CMK (cell line): Measurements from ENCODE around the gene NFIC.
"Not testable (repeated sequence)": the region's sequence is repeated elsewhere in the genome, so short reads cannot be mapped to it uniquely, and the experiment has no call there.

Experiments used
- DNase-seq: peaks from one replicate; pipeline ENCODE4 v3.0.0-alpha.2; 2010; ENCODE audit warnings: low read depth

NFIC gene

GRCh38 chr19:3398900-3399278 is 32.5 kb downstream of the NFIC start:
- DNase-seq = no peak

DNA sequence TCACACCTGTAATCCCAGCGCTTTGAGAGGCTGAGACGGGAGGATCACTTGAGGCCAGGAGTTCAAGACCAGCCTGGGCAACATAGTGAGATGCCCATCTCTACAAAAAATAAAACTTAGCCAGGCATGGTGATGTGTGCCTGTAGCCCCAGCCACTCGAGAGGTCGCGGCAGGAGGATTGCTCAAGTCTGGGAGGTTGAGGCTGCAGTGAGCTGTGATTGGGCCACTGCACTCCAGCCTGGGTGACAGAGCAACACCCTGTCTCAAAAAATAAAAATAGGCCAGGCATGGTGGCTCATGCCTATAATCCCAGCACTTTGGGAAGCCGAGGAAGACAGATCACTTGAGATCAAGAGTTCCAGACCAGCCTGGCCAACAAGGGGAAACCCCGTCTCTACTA is 32.9 kb downstream of the NFIC start:
- not testable (repeated sequence) for DNase-seq

GRCh38 chr19:3401004-3401768 is 34.8 kb downstream of the NFIC start:
- DNase-seq = no peak

DNA sequence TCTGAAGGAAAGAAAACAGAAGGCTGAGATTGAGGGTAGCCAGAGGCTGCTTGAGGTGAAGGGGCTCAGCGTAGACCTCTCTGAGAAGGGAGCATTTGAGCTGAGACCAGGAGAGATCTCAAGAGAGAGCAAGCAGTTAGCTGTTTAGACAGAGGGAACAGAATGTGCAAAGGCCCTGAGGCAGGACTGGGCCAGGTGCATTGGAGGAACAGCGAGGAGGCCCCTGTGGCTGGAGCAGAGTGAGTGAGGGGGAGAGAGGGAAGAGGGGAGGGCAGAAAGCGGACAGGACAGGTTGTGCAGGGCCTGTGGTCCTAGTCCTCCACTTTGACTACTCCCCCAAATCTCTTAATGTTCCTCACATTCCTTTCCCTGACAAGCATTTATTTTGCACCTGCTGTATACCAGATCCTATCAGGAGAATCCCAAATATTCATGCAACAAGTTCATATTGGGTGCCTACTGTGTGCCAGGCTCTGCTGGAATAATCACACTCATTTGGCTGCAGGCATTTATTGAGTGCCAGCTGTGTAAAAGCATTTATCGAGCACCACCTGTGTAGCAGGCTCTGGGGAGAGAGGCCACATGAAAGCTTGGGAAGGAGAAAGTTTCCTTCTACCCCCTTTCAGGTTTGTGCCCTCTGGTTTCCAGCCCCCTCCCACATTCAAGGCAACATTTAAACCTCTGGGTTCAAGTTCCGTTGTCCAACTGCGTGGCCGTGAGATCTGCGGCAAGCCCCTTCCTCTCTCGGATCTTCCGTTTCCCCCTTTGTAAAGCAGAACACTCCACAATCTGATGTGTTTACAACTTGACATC is 36.5 kb downstream of the NFIC start:
- no peak for DNase-seq

DNA sequence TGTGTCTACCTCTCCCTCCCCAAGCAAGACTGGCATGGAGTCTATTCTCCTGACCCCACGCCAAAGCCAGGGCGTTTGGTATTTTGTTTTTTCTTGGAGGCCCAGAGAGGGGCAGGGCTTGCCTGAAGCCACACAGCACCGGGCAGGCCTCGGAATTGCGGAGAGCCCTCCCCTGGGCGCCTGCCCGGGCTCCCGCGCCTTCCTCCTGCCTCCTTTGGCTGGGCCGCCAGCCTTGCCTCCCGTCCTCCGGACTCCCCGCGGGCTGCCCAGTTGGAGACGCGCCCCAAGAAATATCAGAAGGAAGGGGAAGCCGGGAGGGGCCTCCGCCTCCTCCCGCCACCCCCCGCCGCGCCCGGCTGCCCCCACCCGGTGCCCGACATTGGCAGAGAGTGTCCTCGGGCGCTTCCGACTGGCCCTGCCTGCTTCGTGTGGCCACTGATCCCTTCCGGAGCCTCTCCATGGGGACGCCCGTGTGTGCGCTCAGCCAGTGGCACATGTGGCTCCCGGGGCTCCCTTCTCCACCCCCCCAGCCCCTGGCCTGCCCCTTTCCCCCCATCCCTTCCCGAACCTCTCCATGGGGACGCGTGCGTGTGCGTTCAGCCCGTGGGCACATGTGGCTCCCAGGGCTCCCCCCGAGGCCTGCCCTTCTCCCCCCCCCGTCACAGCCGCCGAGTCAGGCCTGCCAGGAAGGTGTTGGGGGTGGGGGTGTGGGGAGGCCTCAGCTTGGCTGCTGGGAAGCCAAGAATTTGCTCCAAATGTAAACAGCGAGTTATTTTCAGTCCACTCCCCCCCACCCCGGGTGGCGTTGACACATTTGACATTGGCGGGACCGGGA is 37.3 kb downstream of the NFIC start:
- no peak for DNase-seq

DNA sequence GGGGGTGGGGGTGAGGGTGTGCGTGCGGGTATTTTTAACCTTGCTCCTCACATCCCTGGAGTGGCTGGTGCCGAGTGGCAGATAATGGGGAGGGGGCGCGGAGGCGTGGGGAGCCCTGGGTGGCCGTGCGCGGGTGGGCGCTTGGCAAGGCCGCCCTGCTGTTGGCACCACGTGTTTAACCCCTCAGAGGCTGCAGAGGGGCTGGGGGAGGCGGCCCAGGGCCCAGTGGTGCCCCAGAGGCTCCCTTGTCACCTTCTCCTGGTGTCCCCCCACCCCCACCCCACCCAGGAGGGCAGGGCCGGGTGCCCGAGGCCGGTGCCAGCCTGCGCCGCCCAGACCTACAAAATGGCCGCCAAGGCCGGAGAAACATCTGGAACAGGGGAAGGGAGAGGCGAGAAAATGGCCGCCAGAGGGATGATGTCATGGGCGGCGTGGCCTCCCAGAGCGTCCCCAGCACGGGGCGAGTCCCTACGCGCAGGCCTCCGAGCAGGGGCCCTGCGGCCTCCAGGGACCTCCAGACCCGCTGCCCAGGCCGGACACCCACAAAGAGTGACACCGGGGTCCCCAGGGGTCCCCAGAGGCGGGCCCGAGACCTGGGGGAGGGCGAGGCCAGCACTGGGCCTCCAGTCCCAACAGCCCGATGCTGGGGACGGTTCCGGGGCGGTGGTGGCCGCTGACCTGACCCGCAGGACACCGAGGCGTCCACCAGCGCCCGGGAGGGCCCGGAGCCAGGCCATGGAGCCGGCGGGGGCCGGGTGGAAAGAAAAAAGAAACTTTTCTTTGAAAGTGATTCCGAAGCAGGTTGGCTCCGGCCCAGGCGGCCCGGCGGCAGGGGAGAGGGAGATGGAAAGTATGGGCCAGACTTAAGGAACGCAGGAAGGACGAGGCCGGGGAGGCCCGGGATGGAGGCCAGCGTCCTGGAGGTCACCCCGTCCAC is 38.2 kb downstream of the NFIC start:
- no peak for DNase-seq

GRCh38 chr19:3405261-3405653 is 38.9 kb downstream of the NFIC start:
- no peak for DNase-seq

- no peak for DNase-seq
Measured at GRCh38 chr19:3406571-3407111, 40.3 kb downstream of the NFIC start.

DNA sequence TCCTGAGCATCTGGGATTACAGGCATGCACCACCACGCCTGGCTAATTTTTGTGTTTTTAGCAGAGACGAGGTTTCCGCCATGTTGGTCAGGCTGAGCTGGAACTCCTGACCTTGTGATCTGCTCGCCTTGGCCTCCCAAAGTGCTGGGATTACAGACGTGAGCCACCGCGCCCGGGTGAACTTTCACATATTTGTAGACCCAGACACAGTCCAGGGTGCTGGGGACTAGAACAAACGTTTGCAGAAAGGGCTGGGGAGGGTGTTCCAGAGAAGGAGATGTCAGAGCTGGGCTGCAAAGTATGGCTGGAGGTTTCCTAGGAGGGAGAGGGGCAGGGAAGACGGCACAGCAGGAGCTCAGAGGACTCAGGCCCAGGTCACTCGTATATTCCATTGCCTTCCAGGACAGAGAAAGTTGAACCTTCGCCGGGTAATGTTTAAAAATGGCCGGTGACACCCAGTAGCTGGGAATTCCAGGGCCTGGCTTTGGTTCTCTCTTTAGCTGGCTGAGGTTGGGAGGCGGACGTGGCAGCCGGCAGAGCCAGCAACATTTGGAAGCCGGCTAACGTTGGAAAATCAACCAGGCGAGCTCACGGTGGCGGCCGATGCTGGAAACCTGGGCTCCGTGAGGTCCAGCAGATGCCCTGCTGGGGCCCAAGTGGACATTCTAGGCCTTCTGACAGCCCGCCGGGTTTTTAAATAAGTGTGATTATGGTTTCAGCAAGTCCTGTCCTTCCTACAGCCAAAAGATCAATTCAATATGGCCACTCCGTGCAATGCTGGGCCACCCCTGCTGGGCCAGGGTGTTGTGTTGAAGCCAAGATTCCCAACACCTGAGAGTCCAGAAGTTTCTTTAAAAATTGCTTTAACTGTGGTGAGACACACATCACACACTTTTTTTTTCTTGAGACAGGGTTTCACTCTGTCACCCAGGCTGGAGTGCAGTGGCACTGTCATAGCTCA is 41.5 kb downstream of the NFIC start:
- no peak for DNase-seq

- DNase-seq = no peak
Measured at GRCh38 chr19:3408996-3409345, 42.6 kb downstream of the NFIC start.

DNA sequence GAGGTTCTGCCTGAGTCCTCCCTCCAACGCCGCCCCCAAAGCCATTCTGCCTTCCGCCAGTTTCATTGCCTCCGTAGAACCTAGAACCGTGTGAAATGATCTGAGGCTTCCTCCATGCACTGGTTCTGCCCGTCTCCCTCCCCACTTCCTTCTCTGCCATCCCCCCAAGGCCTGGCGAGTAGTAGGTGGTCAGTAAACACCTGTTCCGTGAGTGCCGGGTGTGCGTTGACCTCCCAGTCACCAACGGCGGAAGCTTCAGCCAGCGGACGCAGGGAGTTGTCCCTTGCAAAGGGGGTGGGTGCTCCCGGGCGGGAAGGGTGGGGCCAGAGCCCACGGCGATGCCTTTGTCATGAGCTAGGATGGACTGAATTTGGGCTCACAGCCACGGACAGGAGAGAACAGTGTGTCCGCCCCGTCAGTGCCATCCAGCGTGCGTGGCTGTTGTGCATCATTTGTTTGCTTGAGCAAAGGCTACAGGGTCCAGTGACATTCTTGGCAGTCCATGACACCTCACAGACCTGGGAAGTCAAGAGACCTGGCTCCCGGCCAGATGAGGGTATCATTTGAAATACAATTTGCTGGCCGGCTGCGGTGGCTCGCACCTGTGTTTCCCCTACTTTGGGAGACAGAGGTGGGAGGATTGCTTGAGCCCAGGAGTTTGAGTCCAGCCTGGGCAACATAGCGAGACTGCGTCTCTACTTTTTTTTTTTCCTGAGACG is 43.1 kb downstream of the NFIC start:
- DNase-seq = no peak

GRCh38 chr19:3411636-3412035 is 45.3 kb downstream of the NFIC start:
- no peak for DNase-seq

DNA sequence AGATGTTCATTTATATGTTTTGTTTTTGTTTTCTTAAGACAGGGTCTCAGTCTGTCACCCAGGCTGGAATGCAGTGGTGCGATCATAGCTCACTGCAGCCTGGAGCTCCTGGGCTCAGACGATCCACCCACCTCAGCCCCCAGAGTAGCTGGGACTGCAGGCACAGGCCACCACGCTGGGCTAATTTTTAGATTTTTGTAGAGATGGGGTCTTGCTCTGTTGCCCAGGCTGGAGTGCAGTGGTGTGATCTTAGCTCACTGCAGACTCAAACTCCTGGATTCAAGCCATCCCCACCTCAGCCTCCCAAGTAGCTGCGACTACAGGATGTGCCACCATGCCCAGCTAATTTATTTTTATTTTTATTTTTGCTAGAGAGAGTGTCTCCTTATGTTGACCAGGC is 45.7 kb downstream of the NFIC start:
- no peak for DNase-seq

DNA sequence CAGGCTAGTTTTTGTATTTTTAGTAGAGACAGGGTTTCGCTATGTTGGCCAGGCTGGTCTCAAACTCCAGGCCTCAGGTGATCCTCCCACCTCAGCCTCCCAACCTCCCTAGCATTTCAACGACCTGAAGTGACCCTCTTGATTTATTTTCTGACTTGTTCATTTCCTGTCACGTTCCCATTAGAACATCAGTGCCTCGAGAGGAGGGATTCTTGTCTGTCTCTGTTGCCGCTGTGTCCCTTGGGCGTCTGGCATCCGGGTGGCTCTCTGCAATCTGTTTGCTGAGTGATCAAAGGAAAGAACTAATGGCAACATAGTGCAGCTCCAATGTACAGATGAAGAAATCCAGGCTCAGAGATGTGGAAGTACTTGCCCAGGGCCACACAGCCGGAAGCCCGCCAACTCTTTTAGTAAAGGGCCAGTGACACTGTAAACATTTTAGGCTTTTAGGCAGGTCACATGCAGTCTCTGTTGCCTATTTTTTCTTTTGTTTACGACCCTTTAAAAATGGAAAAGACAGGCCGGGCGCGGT is 47.5 kb downstream of the NFIC start:
- no peak for DNase-seq

DNA sequence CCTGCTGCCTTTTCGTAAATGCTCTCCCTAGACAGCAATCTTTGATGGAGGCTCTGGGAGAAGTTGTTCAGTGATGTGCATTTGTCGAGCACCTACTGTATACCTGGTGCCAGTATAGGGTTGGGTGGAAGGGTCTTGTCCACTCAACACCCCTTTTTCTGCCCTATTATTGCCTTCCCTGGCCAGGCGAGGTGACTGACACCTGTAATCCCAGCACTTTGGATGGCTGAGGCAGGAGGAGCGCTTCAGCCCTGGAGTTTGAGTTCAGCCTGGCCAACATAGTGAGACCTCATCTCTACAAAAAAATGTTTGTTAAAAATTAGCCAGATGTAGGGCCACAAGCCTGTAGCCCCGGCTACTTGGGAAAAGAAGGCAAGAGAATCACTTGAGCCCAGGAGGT is 49.3 kb downstream of the NFIC start:
- DNase-seq = no peak

GRCh38 chr19:3420244-3420755 is 53.9 kb downstream of the NFIC start:
- no peak for DNase-seq

- no peak for DNase-seq
Measured at GRCh38 chr19:3420909-3421619, 54.7 kb downstream of the NFIC start.

GRCh38 chr19:3421656-3422055 is 55.3 kb downstream of the NFIC start:
- DNase-seq = not testable (repeated sequence)
